ENCODE results near the gene TMEM154.

DNA sequence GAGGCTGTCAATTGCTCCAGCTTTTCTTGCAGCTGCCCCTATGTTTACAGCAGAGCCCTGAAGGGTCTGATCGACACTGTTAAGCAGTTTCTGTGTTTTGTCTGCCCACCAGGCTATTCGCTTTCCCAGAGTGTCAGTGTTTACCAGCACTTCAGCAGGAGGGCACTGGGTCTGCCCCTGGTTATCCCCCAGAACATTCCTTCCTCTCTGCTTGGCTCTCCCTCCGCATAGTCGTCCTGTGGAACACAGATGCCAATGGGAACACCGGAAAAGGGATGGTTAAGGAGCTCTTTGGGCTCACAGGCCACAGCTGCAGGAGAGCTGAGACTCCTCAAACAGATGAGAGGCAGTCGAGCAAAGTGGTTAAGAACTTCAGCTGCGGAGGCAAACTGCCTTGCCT lies 72.6 kb downstream of the TMEM154 start:
- TF ChIP-seq ZFP30 (CRISPR knock-in tag; IDR thresholded peaks at IDR 0.05) (no peak), RARB (CRISPR knock-in tag; IDR thresholded peaks at IDR 0.05) (no peak), BACH2 (CRISPR knock-in tag; IDR thresholded peaks at IDR 0.05; ENCODE audit: borderline replicate concordance) (no peak), CSDC2 (CRISPR knock-in tag; IDR thresholded peaks at IDR 0.05) (no peak), ZFP3 (CRISPR knock-in tag; IDR thresholded peaks at IDR 0.05) (no peak), ZNF8 (CRISPR knock-in tag; IDR thresholded peaks at IDR 0.05) (no peak), OSR1 (CRISPR knock-in tag; IDR thresholded peaks at IDR 0.05) (no peak)
- TF ChIP-seq, protein P1, sequence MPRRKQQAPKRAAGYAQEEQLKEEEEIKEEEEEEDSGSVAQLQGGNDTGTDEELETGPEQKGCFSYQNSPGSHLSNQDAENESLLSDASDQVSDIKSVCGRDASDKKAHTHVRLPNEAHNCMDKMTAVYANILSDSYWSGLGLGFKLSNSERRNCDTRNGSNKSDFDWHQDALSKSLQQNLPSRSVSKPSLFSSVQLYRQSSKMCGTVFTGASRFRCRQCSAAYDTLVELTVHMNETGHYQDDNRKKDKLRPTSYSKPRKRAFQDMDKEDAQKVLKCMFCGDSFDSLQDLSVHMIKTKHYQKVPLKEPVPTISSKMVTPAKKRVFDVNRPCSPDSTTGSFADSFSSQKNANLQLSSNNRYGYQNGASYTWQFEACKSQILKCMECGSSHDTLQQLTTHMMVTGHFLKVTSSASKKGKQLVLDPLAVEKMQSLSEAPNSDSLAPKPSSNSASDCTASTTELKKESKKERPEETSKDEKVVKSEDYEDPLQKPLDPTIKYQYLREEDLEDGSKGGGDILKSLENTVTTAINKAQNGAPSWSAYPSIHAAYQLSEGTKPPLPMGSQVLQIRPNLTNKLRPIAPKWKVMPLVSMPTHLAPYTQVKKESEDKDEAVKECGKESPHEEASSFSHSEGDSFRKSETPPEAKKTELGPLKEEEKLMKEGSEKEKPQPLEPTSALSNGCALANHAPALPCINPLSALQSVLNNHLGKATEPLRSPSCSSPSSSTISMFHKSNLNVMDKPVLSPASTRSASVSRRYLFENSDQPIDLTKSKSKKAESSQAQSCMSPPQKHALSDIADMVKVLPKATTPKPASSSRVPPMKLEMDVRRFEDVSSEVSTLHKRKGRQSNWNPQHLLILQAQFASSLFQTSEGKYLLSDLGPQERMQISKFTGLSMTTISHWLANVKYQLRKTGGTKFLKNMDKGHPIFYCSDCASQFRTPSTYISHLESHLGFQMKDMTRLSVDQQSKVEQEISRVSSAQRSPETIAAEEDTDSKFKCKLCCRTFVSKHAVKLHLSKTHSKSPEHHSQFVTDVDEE (CRISPR knock-in tag; IDR thresholded peaks at IDR 0.05) = no peak
- TF ChIP-seq, protein P2, sequence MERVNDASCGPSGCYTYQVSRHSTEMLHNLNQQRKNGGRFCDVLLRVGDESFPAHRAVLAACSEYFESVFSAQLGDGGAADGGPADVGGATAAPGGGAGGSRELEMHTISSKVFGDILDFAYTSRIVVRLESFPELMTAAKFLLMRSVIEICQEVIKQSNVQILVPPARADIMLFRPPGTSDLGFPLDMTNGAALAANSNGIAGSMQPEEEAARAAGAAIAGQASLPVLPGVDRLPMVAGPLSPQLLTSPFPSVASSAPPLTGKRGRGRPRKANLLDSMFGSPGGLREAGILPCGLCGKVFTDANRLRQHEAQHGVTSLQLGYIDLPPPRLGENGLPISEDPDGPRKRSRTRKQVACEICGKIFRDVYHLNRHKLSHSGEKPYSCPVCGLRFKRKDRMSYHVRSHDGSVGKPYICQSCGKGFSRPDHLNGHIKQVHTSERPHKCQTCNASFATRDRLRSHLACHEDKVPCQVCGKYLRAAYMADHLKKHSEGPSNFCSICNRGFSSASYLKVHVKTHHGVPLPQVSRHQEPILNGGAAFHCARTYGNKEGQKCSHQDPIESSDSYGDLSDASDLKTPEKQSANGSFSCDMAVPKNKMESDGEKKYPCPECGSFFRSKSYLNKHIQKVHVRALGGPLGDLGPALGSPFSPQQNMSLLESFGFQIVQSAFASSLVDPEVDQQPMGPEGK (CRISPR knock-in tag; IDR thresholded peaks at IDR 0.05; ENCODE audit: borderline replicate concordance) = no peak
